SHP77 treated with DMSO at 0.1 percent for 48 hours (cell line): ENCODE measurements around the gene DEF6.

Experiments used
- DNase-seq: peaks from one replicate; lab custom pipeline; 2025; lab: John Stamatoyannopoulos, UW

Gene DEF6

DNA sequence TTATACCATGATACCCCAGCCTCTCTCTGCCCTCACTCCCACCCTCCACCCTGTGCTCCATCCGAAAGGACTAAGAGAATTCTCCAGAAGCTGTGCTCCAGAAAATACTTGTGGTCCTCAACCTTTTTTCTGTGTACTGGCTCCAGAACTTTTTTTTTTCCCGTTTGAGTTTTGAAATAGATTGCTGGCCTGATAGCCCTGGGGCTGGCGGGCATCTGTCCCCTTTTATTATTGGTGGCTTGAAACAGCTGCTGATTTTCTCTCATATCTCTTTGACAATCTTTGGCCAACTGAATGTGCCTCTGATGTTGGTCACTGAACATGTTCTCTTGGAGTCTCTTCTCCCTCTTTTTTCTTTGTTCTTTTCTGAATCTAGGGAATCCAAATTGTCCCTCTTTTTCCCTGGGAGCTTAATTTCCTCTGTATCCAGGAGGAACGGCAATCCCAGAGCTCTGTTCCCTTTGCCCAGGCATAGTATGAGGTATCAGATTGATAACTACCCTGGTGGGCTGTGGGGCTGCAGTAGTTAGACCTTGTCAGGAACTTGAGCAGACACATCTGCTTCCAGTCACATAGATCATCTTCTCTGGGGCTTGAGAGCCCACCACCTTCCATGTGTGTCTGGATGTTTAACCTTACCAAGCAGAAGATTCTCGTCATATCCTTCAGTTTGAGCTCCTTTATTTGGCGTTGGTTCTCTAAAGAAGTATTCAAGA, 46.4 kb downstream of the DEF6 start:
- no peak for DNase-seq

- DNase-seq: no peak
Measured at GRCh38 chr6:35351422-35351821, 53.8 kb downstream of the DEF6 start.

DNA sequence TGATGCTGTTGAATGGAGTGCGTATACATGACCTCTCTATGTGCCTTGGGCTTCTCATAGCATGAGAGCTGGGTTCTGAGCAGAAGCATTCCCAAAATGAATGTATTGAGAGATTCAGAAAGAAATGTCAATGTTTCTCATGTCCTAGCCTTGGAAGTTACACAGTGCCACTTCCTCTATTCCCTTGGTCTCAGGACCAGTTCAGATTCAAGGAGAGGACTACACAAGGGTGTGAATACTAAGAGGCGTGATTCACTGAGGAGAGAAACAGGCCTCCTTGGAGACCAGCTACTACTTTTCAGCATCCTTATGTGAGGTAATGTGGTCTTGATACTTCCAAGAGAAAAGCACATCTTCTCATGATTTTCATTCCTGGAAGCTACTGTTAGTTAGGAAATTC, 55.1 kb downstream of the DEF6 start:
- DNase-seq: no peak

- no peak for DNase-seq
Measured at GRCh38 chr6:35354361-35355135, 56.9 kb downstream of the DEF6 start.

DNA sequence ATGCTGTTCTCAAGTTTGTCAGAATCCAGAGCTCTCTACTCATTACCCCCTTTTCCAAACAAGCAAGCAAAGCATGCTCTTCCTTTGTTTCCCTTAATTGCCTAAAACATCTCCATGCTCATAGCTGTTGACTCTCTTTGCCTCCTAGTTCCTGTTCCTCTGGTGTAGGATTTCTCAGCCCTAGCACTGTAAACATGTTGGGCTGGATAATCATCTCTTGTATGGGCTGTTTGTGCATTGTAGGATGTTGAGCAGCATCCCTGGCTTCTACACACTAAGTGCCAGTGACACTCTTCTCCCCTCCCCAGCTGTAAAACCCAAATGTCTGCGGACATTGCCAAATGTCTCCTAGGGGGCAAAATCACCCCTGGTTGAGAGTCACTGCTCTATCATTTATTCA, 58.8 kb downstream of the DEF6 start:
- DNase-seq: no peak

DNA sequence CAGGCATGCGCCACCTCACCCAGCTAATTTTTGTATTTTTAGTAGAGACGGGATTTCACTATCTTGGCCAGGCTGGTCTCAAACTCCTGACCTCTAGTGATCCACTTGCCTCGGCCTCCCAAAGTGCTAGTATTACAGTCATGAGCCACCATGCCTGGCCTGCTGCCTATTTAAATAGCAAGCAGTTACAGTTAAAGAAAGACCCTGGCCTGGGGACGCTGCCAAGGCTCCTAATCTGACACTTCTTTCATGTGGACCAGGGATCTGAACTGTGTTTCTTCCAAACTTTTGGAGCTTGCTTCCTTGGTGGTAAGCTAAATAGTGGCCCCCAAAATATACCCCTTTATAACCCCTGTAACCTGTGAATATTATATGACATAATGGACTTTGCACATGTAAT, 60.1 kb downstream of the DEF6 start:
- DNase-seq: no peak

- DNase-seq: no peak
Measured at GRCh38 chr6:35358086-35358485, 60.5 kb downstream of the DEF6 start.

GRCh38 chr6:35359346-35359743, 61.7 kb downstream of the DEF6 start:
- DNase-seq: no peak

DNA sequence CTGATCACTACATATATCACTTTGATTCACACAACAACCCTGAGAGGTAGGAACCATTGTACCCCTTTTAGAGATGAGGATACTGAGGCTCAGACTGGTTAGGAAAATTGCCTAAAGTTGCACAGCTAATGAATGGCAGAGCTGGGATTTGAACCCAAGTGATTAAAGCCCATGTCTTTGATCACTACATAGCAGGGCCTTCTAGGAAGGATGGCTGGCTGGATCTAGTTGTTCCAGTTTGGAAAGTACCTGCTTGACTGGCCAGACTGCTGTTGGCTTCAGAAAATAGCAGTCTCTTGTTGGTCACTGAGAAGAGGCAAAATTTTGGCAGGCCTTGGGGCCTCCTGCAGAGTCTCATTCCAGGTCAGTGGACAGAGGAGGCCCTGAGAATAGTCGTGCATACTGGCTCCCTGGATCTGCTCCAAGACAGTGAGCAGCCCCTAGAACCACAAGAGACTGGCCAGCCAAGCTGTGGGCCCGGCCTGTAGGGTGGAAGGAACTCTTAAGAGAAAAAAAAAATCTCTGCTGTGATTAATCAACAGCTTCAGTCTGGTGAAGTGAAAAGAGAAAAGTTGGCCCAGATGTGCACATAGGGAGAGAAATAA, 62.2 kb downstream of the DEF6 start:
- DNase-seq: no peak

GRCh38 chr6:35360349-35361138, 62.9 kb downstream of the DEF6 start:
- no peak for DNase-seq

DNA sequence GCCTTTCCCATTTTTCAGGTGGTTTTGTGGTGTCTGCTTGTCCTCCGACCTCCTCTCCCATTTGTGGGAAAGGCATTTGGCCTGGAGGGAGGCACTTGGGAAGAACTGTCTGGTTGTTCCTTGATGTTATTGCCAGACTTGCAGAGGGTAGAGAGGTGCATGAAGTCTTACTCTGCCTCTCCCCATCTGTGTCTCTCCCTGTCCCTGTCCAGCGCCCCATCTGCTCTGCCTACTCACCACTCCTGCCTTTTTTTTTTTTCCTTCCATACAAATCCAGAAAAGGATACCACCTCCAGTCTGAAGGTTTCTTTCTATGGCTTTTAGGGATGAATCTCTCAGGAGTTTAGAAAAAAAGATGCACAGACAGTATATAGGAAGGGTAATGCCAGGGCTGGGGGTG, 64.6 kb downstream of the DEF6 start:
- no peak for DNase-seq

GRCh38 chr6:35363293-35363750, 65.7 kb downstream of the DEF6 start:
- no peak for DNase-seq

- DNase-seq: no peak
Measured at GRCh38 chr6:35365594-35366203, 68.1 kb downstream of the DEF6 start.

DNA sequence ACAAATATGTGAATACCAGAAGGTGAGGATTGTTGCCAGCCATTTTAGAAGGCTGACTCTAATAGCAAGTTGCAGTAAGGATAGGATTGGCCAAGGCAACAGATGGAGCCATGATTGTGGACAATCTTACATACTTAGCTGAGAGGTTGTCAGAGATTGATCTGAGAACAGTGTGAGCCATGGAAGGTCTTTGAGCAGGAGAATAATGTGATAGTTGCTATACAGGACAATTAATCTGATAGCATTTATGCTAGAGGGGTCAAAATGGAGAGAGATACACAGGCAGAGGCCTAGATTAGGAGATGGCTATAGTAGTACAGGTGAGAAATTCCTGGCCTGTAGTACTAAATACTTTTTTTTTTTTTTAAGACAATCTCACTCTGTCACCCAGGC, 68.6 kb downstream of the DEF6 start:
- DNase-seq: no peak

DNA sequence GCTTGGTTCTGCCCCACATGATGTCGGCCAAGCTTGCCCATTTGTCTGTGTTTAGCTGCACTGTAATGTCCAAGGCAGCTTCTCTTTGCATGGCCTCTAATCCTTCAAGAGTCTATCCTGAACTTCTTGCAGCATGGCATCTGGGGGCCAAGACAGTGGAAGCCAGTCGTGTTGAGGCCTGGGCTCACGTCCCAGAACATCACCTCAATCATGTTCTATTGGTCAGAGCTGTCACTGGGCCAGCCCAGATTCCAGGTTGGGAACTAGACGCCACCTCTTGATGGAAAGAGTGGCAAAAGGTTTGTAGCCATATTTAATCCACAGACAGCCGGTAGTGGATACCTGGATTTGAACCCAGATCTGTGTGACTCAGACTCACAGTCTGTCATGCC, 70.0 kb downstream of the DEF6 start:
- no peak for DNase-seq

GRCh38 chr6:35368038-35368887, 70.6 kb downstream of the DEF6 start:
- DNase-seq: no peak

DNA sequence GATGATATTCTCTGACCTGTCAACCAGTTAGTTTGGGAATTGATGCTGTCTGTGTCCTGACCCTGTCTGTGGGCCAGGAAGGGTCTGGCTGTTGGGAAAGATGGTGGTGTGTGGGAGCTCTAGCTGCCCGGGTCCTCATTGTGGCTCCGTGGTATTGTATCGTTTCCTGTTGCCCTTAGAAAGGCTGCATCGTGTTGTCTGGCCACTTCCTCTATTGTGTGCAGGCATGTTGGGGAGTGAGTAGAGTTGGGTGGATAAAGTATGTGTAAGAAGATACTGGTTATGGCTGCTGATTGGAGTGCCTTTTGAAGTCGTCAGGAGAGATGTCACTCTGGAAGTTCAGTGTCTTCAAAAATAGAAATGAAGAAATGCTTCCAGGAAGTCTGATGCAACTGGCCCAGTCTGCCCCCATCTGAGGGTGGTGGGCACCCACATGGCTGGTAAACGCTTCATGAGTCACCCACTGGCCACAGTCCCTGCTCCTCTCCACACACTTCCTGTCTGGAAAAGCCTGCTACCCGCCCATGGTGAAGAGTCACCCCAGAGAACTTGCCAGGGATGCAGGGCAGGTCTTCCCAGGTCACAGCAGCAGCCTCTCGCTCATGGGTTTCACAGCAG, 72.6 kb downstream of the DEF6 start:
- no peak for DNase-seq

GRCh38 chr6:35370785-35371493, 73.3 kb downstream of the DEF6 start:
- no peak for DNase-seq
